HG03025 (cell line): ENCODE data around the gene CRIP3.
"Not testable (repeated sequence)": the region's sequence is repeated elsewhere in the genome, so short reads cannot be mapped to it uniquely, and the experiment has no call there.

Source experiments
- ATAC-seq: cut with Tn5 transposase; IDR thresholded peaks from one replicate; pipeline ENCODE4 v1.9.1; 2021; ENCODE audit warnings: mild to moderate bottlenecking, moderate library complexity; ENCODE audit not compliant: unreplicated experiment, low FRiP score

CRIP3 gene

DNA sequence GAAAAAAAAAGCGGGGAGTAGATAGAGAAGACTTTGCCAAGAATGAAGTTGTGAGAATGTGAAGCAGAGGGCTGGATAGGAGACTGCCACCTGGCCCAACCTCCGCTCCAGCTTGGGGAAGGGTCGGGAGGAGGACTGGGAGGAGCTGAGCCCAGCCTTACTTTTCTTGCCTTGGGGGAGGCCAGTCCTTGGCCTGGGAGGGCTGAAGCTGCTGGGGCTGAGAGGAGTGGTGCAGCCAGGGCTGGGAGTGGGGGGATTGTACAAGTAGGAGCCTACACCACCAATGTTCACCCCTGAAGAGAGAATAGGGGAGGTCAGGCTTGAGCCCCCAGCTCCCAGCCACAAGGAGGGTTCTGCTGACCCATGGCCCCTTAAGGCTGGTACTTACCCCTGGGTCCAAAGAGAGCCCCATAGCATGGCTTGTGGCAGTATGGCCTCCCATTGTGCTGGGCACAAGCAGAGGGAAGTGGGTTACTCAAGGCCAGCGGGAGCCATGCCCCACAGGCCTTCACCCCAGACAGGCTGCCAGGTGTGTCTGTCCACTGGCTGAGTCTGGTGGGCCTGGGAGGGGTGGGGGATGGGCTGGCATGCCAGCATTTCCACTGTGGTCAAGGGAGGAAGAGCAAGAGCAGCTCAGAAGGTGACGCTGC, 1.1 kb downstream of the CRIP3 start:
- no peak for ATAC-seq

DNA sequence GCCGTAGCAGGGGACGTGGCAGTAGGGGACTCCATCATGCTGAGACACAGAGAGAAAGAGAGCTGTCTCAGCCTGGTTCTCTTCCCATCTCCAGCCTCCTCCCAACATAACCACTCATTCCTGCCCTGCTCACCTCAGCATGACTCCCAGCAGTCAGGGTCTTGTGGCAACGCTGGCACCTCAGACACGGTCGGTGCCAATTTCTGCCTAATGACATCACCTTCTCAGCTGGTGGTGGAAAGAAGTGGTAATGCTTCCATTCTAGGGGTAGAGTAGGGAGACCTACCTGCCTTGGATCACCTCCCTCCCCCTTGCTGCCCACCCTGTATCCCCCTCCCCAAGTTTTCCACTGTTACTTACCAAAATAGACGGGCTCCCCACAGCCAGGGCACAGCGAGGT, 2.5 kb downstream of the CRIP3 start:
- no peak for ATAC-seq

GRCh38 chr6:43304882-43305281, 3.7 kb downstream of the CRIP3 start:
- ATAC-seq = no peak

DNA sequence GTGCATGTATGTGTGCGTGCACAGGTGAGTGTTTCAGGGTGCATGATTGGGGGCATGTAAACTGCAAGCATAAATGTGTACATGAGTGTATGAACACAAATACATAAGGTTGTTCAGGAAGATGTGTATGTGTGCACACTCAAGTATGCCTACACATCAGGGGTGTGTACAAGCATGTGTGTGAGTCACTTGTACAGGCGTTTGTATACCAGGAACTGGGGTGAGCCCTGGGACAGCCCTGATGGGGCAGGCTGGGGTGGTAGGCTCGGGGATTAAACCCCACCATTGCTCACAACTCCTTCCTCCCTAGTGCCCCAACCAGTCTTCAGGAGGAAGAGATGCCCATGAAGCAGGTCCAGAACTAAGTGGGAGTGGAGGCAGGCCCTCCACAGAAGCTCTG, 4.3 kb downstream of the CRIP3 start:
- ATAC-seq = no peak

DNA sequence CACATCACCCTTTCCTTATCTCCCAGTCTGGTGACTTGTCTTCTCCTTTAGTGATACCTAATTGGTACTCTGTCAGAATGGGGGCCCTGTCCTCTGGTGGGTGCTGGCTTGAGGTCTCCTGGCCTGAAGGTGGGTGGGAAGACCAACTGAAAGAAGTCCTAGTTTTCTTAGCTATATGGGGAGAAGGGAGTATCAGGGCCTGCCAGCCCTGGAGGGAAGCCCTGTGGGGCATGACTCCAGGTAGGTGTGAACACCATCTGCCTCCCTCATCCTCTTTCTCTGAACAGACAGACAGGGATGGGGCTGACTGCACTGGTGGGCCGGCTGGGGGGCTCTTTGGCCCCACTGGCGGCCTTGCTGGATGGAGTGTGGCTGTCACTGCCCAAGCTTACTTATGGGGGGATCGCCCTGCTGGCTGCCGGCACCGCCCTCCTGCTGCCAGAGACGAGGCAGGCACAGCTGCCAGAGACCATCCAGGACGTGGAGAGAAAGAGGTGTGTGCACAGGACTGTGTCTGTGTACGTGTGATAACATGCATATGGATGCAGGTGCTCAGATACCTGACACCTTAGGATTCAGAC, 4.8 kb downstream of the CRIP3 start:
- no peak for ATAC-seq

DNA sequence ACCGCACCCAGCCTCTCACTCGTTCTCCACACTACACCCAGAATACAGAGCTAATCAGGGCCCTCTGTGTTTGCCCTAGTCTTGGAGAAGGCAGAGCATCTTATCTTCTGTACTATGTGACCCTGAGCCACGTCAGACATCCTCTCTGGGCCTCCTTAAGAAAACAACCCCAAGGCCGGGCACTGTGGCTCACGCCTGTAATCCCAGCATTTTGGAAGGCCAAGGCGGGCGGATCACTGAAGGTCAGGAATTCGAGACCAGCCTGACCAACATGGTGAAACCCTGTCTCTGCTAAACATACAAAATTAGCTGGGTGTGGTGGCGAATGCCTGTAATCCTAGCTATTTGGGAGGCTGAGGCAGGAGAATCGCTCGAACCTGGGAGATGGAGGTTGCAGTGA, 5.6 kb downstream of the CRIP3 start:
- not testable (repeated sequence) for ATAC-seq

DNA sequence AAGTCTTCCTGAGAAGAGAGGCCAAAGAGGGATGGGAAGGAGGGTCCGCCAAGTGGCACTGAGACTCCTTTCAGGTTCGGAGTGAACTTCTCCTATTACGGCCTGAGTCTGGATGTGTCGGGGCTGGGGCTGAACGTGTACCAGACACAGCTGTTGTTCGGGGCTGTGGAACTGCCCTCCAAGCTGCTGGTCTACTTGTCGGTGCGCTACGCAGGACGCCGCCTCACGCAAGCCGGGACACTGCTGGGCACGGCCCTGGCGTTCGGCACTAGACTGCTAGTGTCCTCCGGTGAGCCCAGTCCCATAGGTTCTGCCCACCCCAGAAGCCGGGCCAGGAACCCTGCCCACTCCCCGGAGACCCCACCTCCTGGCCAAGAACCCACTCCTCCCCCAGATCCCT, 6.5 kb downstream of the CRIP3 start:
- ATAC-seq = no peak

GRCh38 chr6:43301081-43301870, 7.3 kb downstream of the CRIP3 start:
- no peak for ATAC-seq

- ATAC-seq = no peak
Observed at GRCh38 chr6:43299338-43300293, 9.0 kb downstream of the CRIP3 start.

DNA sequence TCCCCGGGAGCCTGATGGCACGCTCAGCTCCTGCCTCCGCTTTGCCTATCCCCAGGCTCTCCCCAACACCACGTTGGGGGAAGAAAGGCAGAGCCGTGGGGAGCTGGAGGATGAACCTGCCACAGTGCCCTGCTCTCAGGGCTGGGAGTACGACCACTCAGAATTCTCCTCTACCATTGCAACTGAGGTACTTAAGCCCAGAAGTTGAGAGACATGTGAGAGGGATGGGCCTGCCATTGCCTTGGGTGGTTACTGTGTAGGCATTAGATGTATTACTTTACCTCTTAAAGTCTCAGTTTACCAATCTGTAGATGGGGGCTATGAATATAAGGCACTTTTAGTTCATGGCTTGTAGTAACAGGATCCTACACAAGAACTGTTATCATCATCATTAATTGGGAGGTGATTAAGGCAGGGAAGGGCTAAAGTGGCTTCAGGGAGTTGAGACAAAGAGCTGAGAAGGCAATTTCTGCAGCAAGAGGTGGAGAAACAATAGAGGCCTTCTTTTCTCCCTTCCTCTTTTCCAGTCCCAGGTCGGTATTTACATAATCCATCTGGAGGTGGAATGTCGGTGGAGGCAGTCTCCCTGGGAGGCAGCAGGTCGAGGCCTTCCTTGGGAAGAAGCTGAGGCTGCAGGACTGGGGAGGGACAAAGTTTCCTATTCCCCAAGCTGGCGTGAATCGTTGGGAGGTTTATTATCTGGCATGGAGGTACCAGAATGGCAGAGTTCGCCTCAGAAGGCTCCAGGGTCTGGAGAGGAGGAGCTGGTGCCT, 9.9 kb downstream of the CRIP3 start:
- no peak for ATAC-seq

DNA sequence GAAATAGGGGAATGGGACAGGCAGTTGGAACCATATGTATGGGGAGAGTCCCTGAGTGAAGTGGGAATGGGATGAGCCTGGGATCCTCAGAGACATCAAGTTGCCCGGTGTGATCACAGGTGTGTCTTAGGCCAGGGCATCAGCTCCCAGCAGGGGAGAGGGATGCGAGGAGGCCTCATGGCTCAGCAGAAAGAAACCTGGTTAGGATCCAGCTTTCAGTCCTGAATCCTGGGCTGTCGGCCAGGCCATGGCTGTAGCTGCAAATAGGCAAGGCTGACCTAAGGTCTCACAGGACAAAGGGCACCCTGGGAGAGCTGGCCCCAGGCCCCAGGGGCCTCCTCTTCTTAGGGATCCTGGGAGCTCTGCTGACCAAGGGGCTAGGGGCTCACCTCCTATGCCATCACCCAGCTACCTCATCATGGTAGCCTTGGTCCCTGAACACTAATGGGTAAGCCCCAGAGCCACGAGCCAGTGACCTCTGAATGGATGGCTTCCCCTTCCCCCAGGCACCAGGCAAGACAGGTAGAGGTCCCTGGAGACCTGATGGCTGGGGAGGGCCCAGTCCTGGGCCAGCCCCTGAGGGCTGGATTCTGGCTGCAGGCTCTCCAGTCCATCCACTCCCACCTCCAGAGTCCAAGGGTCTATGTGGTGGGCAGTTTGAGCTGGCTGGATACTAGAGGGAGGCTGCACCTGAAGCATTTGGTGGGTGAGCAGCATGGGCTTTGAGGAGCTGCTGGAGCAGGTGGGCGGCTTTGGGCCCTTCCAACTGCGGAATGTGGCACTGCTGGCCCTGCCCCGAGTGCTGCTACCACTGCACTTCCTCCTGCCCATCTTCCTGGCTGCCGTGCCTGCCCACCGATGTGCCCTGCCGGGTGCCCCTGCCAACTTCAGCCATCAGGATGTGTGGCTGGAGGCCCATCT, 10.7 kb downstream of the CRIP3 start, which contains the start of gene SLC22A7:
Gene SLC22A7, plus strand, starts transcription at position 617 of the 921 bp plus-strand sequence. Its CDS starts 99 bp downstream, at position 716.
- no peak for ATAC-seq

DNA sequence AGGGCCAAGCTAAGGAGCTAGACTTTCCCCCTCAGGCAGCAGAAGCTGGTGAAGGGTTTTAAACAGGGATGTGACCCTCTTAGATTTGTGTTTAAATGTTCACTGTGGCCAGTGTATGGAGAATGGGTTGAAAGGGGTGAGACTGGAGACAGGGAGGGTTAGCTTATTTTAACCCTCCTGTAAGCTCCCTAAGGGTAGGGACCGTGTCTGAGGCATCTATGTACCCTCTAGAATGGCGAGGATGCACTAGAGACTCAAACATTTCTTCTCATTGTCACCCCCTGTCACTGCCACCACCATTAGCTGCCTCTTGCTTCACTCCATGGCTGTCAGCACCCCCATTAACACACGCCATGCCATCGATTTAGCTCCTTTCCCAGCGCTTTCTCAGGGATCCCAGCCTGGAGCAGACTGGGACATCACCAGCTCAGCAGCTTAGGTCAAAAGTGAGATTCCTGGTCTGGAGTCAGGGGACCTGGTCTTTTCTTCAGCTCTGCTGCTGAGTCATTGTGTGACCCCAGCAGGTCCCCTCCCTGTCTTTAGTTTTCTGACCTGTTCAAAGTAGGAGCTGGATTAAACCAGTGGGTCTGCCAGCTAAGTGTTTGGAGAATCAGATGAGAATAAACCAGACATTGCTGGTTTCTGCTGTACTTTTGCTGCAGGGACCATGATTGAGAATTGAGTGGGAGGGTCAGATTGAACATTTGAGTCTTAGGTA, 11.7 kb downstream of the CRIP3 start:
- ATAC-seq = no peak

DNA sequence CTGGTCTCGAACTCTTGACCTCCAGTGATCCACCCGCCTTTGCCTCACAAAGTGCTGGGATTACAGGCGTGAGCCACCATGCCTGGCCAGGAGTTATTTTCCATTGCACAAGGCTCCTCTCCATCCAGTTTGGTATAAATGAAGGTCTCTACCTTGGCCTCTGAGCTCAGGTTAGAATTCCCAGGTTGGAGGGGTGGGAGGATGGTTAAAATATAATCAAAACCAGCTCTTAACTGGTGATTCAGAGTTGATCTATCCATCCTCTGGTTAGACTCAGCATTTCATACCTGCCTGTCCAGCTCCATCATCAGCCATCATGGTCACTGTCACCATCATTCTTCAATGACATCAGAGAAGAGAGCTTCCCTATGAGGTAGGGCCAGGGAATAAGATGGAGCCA, 13.2 kb downstream of the CRIP3 start:
- ATAC-seq = no peak

GRCh38 chr6:43294536-43294935, 14.1 kb downstream of the CRIP3 start:
- no peak for ATAC-seq

DNA sequence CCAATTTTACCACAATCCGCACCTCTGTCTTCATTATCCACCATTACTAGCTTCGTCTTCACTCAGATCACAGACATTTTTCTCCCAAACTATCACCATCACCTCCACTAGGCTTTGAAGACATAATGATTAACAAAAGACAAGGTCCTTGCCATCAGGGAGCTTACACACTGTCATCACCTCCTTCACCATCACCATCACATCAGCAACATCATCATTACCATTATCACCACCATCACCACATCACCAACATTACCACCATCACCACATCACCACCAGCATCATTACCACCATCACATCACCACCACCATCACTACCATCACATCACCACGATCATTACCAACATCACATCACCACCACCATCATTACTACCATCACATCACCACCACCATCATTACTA, 14.9 kb downstream of the CRIP3 start:
- ATAC-seq = no peak

- no peak for ATAC-seq
Observed at GRCh38 chr6:43292763-43293318, 15.8 kb downstream of the CRIP3 start.

- ATAC-seq = no peak
Observed at GRCh38 chr6:43292341-43292740, 16.3 kb downstream of the CRIP3 start.

GRCh38 chr6:43291708-43292107, 16.9 kb downstream of the CRIP3 start:
- ATAC-seq = no peak
